ENCODE results near the gene SDHB.

SDHB gene

GRCh38 chr1:17011092-17011438, 42.8 kb downstream of the SDHB start:
- no peak for DNase-seq

GRCh38 chr1:17009706-17010105, 44.1 kb downstream of the SDHB start:
- no peak for DNase-seq

GRCh38 chr1:17008208-17008855, 45.5 kb downstream of the SDHB start:
- no peak for DNase-seq

GRCh38 chr1:17007121-17007520, 46.7 kb downstream of the SDHB start:
- no peak for DNase-seq

DNA sequence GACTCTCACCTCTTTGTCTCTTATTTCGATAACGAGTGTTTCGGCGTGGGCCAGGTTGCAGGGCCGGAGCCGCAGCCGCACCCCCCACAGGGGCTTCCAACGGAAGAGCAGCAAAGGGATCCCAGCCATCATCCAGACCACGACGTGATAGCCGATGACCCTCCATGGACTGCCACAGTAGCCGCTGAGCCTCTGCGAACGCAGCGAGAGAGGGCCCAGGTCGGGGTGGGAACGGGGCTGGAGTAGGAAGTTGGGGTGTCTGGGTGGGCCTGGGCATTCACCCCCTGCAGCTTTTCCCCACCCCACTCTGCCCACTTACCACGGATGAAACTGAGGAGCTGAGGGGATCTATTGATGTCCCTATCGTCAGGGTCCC, 48.5 kb downstream of the SDHB start:
- no peak for DNase-seq

- no peak for DNase-seq
Measured at GRCh38 chr1:17004466-17005364, 49.1 kb downstream of the SDHB start.

DNA sequence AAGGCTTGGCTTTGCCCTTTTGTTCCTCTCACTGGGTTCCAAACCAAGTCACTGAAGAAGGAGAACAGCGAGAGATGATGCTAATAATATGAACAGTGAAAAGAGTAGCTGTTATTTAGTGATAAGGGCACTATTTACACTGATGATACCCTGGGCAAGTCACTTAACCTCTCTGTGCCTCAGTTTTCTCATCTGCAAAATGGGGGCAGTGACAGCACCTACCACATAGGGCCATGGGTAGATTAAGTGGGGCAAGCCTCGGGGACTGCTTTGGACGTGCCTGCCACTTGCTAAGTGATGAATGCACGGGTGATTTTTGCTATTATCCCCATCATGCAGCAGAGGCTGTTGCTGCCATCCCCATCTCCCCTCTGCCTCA, 51.3 kb downstream of the SDHB start:
- DNase-seq = no peak

DNA sequence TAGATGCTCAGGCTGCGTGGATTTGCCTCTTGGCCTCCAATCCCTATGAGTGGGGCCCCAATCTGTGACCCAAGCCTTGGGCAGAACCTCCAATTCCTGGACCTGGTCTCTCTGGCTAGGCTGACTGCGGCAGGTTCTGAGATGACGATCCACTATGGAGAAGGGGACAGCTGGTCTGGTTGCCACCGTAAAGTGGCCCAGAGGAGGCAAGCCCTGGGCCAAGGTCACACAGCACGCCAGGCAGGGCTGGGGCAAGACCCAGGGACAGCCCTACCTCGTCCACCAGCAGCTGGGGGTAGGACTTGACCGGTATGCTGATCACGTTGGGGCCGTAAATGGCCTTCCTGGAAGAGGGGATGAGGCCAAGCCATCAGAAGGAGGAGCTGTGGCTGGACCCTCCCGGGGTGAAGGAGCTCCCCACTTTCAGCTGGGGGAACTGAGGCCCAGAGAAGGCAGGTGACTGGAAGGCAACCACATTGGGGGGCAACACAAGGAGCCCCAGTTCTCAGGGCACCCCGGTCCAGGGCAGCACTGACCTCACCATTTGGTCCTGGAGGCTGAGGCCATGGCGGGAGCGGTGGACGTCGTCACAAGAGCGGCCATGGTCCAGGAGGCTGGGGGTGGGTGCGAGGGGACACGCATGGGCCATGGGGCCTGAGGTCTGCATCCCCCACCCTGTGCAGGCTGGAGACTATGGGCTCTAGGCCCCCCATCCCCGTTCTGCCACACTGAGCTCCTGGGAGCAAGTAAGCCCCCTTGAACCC, 51.9 kb downstream of the SDHB start:
- no peak for DNase-seq

GRCh38 chr1:16999863-17000262, 54.0 kb downstream of the SDHB start:
- DNase-seq = no peak

DNA sequence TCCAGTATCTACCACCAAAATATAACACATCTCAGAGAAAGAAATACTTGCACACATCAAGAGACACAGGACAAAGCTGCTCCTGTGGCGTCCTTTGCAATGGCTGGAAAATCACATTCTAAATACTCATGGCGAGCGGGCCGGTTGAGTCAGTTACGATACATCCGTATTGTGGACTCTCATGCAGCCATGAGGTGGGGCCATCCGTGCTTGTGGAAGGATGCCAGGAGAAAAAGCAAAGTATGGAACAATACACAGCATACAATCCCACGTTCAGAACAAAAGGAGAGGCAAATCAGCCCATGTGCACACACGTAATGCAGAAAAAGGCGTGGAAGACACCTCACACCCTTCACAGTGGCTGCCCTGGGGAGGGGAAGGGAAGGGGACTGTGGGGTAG, 55.2 kb downstream of the SDHB start:
- no peak for DNase-seq

DNA sequence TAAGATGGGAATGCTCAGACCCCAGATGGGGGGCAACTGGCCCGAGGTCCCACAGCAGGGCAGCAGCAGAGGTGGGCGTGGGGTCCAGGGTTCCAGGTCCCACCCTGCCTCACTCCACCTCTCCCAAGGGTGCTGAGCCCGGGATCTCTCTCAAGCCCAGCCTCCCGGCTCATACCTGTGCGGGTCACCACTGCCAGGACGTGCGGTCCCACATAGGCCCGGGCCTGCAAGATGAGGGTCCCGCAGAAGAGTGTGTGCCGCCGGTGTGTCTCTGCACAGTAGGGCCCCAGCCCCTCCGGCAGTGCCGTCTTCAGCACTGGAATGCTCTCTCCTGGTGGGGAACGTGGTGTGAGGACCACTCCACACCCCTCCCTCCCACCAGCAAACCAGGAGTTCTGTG, 57.0 kb downstream of the SDHB start:
- DNase-seq = no peak

DNA sequence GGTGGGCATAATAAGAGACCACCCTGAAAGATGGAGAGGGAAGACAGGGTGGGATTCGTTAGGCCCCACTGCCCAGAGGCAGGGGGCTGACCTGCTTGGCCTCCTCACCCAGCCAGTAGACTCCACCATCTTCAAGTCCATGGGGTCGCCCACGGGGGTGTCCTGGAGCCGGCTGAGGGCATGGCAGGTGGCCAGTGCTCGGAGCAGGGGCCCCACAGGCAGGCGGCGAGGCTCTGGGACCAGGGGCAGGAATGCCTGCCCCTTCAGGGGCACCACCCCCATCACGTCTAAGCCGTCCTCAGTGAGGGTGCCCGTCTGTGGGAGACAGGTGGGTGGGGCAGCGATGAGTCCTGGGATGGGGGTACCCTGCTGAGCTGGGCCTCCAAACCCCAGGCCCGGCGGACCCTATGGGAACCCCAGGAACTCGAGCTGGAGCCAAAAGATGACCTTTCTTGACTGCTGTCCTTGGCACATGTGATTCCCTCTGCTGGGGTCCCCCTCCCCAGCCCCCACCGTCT, 60.3 kb downstream of the SDHB start:
- no peak for DNase-seq

DNA sequence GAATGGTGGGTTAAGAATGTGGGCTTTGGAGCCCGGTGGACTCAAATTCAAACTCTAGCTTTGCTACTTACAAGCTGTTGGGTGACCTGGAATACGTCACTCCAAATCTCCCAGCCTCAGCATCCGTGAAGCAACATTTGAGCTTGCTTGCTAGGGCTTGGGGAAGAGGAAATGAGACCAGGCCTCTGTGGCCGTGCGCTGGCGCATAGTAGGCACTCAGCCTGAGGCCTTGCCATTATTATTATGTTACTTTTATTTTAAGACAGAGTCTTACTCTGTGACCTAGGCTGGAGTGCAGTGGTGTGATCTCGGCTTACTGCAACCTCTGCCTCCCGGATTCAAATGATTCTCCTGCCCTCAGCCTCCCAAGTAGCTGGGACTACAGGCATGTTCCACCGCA, 61.2 kb downstream of the SDHB start:
- no peak for DNase-seq

DNA sequence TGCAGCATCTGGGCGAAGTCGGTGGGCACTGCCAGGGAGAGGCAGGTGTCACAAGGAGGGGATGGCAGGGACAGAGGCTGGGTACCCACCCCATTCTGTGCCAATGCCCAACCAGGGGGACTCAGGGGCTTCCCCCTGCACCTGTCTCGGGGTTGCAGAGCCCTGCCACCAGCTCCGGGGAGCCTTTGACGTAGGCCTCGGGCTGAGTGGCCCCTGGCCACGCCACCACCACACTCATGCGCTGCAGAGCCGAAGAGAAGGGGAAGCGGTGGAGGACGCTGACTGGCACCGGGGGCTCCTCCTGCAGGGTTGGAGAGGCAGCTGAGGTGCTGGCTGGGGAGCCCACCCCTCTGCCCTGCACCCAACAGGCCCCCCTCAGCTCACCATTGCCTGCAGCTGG, 61.7 kb downstream of the SDHB start:
- no peak for DNase-seq

GRCh38 chr1:16991571-16991970, 62.3 kb downstream of the SDHB start:
- DNase-seq = no peak

DNA sequence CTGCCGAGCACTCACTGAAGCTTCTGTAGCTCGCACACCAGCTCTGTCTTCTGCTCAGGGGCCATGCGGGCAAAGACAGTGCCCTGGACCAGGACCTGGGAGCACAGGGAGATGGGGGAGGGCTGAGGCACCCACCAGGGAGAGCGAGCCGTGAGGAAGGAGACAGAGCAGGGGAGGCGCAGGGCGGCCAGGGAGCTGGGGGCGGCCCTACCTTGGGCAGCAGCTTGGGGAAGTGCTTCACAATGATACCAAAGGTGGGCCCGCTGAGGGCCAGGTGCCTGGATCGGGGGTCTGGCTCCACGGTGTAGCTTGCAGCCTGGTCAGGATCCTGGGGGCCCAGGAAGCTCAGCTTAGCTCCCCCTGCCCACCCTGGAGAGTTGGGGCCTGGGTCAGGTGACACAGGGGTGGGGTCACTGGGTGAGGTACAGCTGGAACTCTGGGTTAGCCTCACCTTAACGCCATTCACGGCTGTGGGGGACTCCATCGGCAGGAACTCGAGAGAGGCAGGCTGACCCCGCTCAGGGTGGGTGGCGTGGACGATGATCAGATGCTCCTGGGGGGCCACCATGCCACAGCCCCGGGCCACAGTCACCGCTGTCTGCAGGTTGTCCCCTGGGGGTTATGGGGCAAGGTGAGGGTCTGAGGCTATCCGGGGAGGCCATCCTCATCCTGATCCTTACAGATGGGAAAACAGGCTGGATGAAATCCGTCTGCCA, 64.0 kb downstream of the SDHB start:
- DNase-seq = no peak

DNA sequence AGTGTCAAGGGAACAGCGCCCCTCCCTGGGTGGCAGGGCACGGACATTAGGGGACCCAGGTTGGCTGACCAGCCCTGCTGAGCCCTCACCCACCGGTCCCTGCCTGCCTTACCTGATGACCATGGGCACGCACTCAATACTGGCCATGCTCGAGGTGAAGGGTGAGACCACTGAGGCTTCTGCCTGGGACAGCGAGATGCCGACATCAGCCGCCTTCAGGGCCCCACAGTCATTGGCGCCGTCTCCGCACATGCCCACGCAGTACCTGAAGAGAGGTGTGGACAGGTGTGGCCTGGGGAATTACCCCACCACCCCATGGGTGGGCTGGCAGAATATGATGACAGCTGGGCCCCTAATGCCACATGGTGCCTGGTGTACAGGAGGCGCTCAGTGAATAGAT, 65.6 kb downstream of the SDHB start:
- DNase-seq = no peak

DNA sequence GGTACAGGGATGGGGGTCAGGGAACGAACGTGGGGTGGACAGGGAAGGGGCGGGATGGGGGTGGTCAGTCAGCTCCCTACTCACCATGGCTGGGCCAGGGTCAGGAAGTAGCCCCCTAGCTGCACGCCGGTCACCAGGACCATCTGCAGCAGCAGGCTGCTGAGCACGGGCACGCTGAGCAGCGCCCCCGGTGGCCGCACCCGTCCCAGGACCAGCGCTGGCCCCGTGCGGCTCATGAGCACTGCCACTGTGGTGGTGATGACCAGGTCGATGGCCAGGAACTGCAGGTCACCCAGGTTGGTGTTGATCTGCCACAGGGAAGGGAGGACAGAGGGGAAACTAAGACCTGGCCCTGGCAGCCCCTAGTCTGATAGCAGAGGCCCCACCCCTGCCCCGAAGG, 66.9 kb downstream of the SDHB start:
- no peak for DNase-seq

DNA sequence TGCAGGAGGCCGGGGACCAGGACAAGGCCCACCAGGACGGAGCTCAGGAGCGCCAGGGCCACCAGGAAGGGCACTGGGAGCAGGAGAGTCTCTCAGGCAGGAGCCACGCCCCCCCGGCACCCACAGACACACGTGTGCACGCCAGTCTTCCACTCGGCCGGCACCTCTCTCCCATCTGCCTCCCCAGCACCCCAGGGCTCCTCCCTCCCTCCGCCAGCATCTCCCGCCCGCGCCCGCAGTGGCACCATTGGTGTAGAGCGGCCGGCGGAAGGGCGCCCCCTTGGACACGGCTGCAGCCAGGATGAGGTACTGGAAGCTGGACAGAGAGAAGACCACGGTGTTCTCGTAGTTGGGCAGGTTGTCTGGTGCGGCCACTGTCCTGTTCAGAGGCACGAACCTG, 67.3 kb downstream of the SDHB start:
- DNase-seq = no peak

- DNase-seq = no peak
Measured at GRCh38 chr1:16986113-16986512, 67.7 kb downstream of the SDHB start.

DNA sequence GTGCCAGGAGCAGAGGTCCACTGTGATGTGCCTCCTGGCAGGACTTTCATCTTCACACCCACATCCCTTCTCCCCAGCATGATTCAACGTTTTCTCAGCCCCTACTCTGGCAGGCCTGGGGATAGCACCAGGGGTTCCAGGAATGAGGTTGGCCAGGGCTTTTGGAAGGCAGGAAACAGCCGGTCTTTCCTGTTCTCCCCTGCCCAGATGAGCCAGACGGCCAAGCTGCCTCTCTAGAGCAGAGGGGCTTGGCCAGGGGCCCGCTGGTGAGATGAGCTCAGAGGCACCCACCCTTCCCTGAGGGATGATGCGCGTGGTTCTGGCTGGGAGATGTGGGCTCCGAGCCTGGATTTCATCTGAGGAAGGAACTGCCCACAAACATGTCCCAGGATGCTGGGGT, 69.1 kb downstream of the SDHB start:
- DNase-seq = no peak

GRCh38 chr1:16983649-16984048, 70.2 kb downstream of the SDHB start:
- DNase-seq = no peak

- no peak for DNase-seq
Measured at GRCh38 chr1:16982902-16983301, 70.9 kb downstream of the SDHB start.

All from NCI-H2029 (cell line).